Peyer's patch (tissue), 4 donors: ENCODE data around the gene ACVR1C. TPM values are rescaled to one million over a fixed set of nuclear protein-coding genes. Genes with fewer than 3 reads are reported as not detected.
A peak's percentile ranks its signal among the peaks of the same experiment; 100 is the strongest.

Source experiments
- DNase-seq, 3 donors: peaks; one replicate each; pipeline ENCODE4 v3.0.0-alpha.2; 2017 to 2019
- H3K27ac ChIP-seq, 4 donors: fragments of 200-600 bp; sonication (generic); one replicate each; pipeline ENCODE4 v1.5.1; 2016 to 2019
- H3K27me3 ChIP-seq, 2 donors: fragments of 200-600 bp; sonication (generic); one replicate each; pipeline ENCODE4 v1.5.1; 2019
- H3K36me3 ChIP-seq, 3 donors: fragments of 200-600 bp; sonication (generic); one replicate each; pipeline ENCODE4 v1.5.1; 2016 to 2019
- H3K4me1 ChIP-seq, 4 donors: fragments of 200-600 bp; sonication (generic); one replicate each; pipeline ENCODE4 v1.5.1; 2016 to 2019
- H3K4me3 ChIP-seq, 4 donors: fragments of 200-600 bp; sonication (generic); 1 replicate in 3 of 4; 2 replicates in 1 of 4; pipeline ENCODE4 v1.5.1; 2016 to 2019; ENCODE audit warnings: mild to moderate bottlenecking in 1 of 4
- H3K9me3 ChIP-seq, 4 donors: fragments of 200-600 bp; sonication (generic); one replicate each; pipeline ENCODE4 v1.5.1; 2016 to 2019; ENCODE audit warnings: mild to moderate bottlenecking in 1 of 4
- CTCF ChIP-seq, 6 experiments: fragments of 450-650 bp in 4 of 6; fragments of 200-600 bp in 2 of 6; sonication (generic) in 1 of 6; IDR thresholded peaks; one replicate each; pipeline ENCODE4 v1.5.1; 2017 to 2019; ENCODE audit warnings: antibody characterized with exemption in 6 of 6, mild to moderate bottlenecking in 3 of 6, moderate library complexity in 1 of 6
- POLR2A ChIP-seq, 2 donors: fragments of 450-650 bp; IDR thresholded peaks; one replicate each; pipeline ENCODE4 v1.5.1; 2017; ENCODE audit warnings: antibody characterized with exemption in 2 of 2, mild to moderate bottlenecking in 2 of 2, moderate library complexity in 2 of 2
- total RNA-seq, 4 donors: library from RNA; depleted of rRNA; stranded (reverse); fragments of >200 nt; gene quantifications; one replicate each; pipeline ENCODE4 v1.1.0, GENCODE V29; 2016

ACVR1C gene
- total RNA-seq, 4 donors from 2014 or later = 2.3 to 5.0 (median 4.1) TPM

DNA sequence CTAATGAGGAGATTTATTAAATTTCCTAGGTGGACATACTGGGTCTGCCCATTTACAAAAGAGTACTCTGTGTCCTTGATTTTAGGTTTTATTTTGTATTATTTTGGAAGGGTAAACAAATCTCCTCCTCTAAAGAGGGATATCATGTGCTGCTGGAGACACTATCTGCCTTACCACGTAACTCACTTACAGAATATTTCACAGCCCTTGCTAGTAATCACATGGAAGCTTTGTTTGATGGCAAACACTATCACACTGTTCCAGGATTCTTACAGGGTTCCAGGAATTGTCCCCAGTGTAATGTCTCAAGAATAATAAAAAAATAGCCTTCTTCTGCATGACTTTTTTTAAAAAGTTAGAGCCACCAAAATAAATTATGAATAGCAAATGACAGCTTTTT lies 29.2 kb upstream of the ACVR1C start:
- no peaks in the 10 kb centered on the region for H3K4me1 ChIP-seq
- H3K27me3 ChIP-seq = no peaks in the 10 kb centered on the region
- DNase-seq = no peak
- TF ChIP-seq CTCF (IDR thresholded peaks at IDR 0.05) (no peak), POLR2A (IDR thresholded peaks at IDR 0.05) (no peak)
- no peaks in the 10 kb centered on the region for H3K36me3 ChIP-seq
- H3K27ac ChIP-seq = no peak overlapping the region
- H3K4me3 ChIP-seq = no peak overlapping the region
- H3K9me3 ChIP-seq = no peaks in the 10 kb centered on the region

DNA sequence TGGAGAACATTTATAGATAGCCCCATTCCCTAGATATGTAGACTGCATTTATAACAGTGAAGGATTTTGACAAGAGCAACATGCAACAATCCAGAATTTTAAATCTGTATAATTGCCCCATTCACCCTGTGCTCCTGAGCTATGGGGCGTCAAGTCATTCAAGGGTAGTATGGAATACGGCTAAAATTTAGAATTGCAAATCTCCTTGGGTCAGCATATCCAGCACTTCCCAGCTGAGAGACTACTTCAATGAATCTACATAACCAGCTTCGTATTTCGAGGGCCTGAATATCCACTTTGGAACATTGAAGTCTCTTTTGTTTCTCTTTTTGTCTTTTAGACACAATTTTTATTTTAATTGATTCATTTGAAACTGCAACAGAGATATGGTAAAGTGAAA lies 28.4 kb upstream of the ACVR1C start:
- no peaks in the 10 kb centered on the region for H3K4me1 ChIP-seq
- H3K36me3 ChIP-seq = no peaks in the 10 kb centered on the region
- H3K27me3 ChIP-seq = no peaks in the 10 kb centered on the region
- H3K9me3 ChIP-seq = no peaks in the 10 kb centered on the region
- no peak for TF ChIP-seq CTCF (IDR thresholded peaks at IDR 0.05)
- TF ChIP-seq POLR2A (IDR thresholded peaks at IDR 0.05) = no peak
- no peak overlapping the region for H3K27ac ChIP-seq
- H3K4me3 ChIP-seq = no peak overlapping the region
- no peak for DNase-seq

DNA sequence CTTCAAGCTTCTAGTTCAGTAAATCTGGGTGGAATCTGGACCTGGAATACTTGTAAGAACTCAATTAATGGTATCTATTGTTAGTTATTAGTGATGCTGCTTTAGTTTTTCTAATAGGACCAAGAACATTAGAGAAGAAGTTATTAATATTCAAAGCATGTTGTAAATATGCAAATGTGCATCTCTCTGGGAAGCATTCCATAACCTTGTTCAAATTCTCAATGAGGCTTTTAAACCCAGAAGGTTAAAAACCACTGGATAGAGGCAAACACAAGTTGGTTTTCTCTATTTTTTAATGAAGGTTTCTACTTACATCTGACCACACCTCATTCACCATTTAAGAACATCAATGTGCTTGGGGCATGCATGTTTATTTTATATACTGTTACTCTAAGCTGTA lies 16.1 kb upstream of the ACVR1C start:
- Histone ChIP-seq H3K4me1 (no peaks in the 10 kb centered on the region), H3K27ac (no peak overlapping the region), H3K9me3 (no peaks in the 10 kb centered on the region), H3K36me3 (no peaks in the 10 kb centered on the region), H3K27me3 (no peaks in the 10 kb centered on the region), H3K4me3 (no peak overlapping the region)
- TF ChIP-seq POLR2A (IDR thresholded peaks at IDR 0.05) = no peak
- TF ChIP-seq CTCF (IDR thresholded peaks at IDR 0.05) = no peak
- no peak for DNase-seq

DNA sequence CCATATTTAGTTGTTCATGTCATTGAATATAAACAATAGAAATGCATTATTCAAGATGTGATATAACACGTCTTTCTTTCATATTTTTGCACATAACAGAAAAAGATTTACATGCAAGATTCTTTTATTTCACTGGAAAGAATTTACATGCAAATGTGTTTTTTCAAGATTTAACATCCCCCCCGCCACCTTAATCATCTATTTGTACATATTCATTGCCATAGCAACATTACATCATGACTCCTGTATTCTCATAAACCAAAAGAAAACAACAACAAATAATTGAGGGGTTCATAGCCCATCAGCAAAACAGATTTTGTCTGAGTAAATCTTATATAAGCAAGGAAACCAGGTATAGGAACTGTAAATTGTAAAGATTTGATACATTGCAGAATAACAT lies 3.2 kb upstream of the ACVR1C start:
- Histone ChIP-seq H3K4me1 (peaks cover 0 to 7% (median 0%) of the 10 kb centered on the region in 4 donors), H3K9me3 (no peaks in the 10 kb centered on the region), H3K36me3 (no peaks in the 10 kb centered on the region), H3K27ac (no peak overlapping the region), H3K4me3 (no peak overlapping the region), H3K27me3 (no peaks in the 10 kb centered on the region)
- DNase-seq = no peak
- no peak for TF ChIP-seq POLR2A (IDR thresholded peaks at IDR 0.05)
- TF ChIP-seq CTCF (IDR thresholded peaks at IDR 0.05) = no peak

DNA sequence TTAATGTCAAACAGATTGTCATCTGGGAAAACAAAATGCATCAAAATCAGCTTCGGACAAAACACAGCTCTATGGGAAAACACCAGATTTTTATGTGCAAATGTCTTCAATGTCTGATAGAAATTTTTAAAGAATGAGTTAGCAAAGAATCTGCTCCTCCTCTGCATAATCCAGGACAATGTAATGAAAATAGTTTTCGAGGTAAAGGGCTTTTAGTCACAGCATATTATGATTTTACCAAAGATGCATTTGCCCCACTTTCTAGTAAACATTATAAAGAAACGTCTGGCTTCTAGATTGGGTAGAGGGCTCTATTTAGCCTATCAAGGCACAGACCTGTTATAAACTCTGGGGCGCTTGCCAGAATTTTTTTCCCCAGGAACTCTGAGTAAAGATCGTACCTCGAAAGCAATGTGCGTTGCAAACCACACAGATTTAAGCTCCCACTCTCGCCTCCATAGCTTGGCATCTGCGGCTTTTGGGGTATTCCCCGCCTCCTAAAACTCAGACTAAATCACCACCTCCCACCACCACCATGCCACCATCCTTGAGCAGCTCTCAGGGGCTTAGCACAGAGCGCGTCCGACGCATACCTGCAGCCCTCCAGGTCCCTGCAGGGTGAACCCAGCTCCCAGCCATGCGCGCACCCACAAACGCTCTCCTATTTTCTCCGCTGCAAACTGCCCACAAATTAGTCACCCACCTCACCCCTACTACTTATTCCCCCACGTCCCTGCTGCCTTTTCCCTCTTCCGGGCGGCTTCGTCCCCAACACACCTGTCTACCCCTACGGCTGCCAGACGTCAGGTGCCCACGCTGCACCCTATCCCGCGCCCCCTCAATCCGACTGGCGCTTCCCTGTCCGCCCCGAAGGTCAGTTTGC lies 829 bp downstream of the ACVR1C start:
- peak in 2 of 3 donors; percentile 23 to 55 for DNase-seq
- peak overlapping the region; percentile 42 to 81 (median 64) for H3K4me3 ChIP-seq
- no peaks in the 10 kb centered on the region for H3K36me3 ChIP-seq
- H3K4me1 ChIP-seq = peaks cover 0 to 7% (median 0%) of the 10 kb centered on the region in 4 donors
- TF ChIP-seq POLR2A (IDR thresholded peaks at IDR 0.05) = no peak
- no peak for TF ChIP-seq CTCF (IDR thresholded peaks at IDR 0.05)
- H3K27ac ChIP-seq = peak overlapping the region; percentile 63 to 91 (median 76)
- no peaks in the 10 kb centered on the region for H3K27me3 ChIP-seq
- no peaks in the 10 kb centered on the region for H3K9me3 ChIP-seq
